SK-N-SH (cell line): ENCODE measurements around the gene F2RL1. TPM values are rescaled to one million over a fixed set of nuclear protein-coding genes. Genes with fewer than 3 reads are reported as not detected.

Experiments
- CTCF ChIA-PET: fragments of 300-600, 350-600 bp; formaldehyde crosslinking; extraction: SDS; loops from one replicate; lab custom pipeline; 2021; lab: Yijun Ruan, JAX
- POLR2A ChIA-PET: fragments of 350-600 bp; sonication (Branson Sonifier 250); formaldehyde crosslinking; extraction: SDS; loops from one replicate; lab custom pipeline; 2020; ENCODE audit warnings: antibody characterized with exemption, inconsistent platforms; lab: Yijun Ruan, JAX
- DNase-seq: peaks from one replicate; pipeline ENCODE4 v3.0.0; 2012
- H2AFZ ChIP-seq: fragments of 200-600 bp; sonication (generic); 2 replicates; pipeline ENCODE4 v1.8.1; 2016; ENCODE audit warnings: antibody characterized with exemption, mild to moderate bottlenecking, low read depth
- H3F3A ChIP-seq: fragments of 200-600 bp; sonication (generic); replicated peaks from 2 replicates; pipeline ENCODE3; 2016; ENCODE audit warnings: antibody characterized with exemption, mild to moderate bottlenecking; ENCODE audit not compliant: insufficient read depth
- H3K27ac ChIP-seq, 2 experiments: fragments of 200-500 bp in 1 of 2; fragments of 200-600 bp in 1 of 2; sonication (Bioruptor generic) in 1 of 2; sonication (generic), shearing (Covaris generic) in 1 of 2; 2 replicates each; pipeline versions ENCODE4 v1.5.1 to v1.6.1; 2014 to 2016; ENCODE audit warnings: low read depth in 2 of 2, inconsistent platforms in 1 of 2, low read length in 1 of 2, mild to moderate bottlenecking in 1 of 2, mixed read lengths in 1 of 2
- H3K27me3 ChIP-seq: fragments of 200-600 bp; sonication (generic), shearing (Covaris generic); 2 replicates; pipeline ENCODE4 v1.6.1; 2016; ENCODE audit warnings: mixed run types; ENCODE audit not compliant: insufficient read depth
- H3K36me3 ChIP-seq, 2 experiments: fragments of 200-500 bp in 1 of 2; fragments of 200-600 bp in 1 of 2; sonication (Bioruptor generic) in 1 of 2; sonication (generic) in 1 of 2; replicated peaks in 1 of 2; 2 replicates each; pipeline versions ENCODE3 to v1.5.1; 2014 to 2016; ENCODE audit warnings: low read length in 1 of 2, mild to moderate bottlenecking in 1 of 2; ENCODE audit not compliant: insufficient read depth in 2 of 2, control insufficient read depth in 1 of 2
- H3K4me1 ChIP-seq, 2 experiments: fragments of 200-500 bp in 1 of 2; fragments of 200-600 bp in 1 of 2; sonication (Bioruptor generic) in 1 of 2; sonication (generic), shearing (Covaris generic) in 1 of 2; 2 replicates each; pipeline versions ENCODE4 v1.5.1 to v1.6.1; 2014 to 2016; ENCODE audit warnings: low read depth in 1 of 2, low read length in 1 of 2, mixed run types in 1 of 2; ENCODE audit not compliant: insufficient read depth in 2 of 2, control insufficient read depth in 1 of 2
- H3K4me2 ChIP-seq: fragments of 200-600 bp; sonication (generic), shearing (Covaris generic); 2 replicates; pipeline ENCODE4 v1.6.1; 2017; ENCODE audit warnings: mixed run types
- H3K4me3 ChIP-seq, 2 experiments: fragments of 200-500 bp in 1 of 2; fragments of 200-600 bp in 1 of 2; sonication (Bioruptor generic) in 1 of 2; sonication (generic), shearing (Covaris generic) in 1 of 2; 2 replicates each; pipeline versions ENCODE4 v1.5.1 to v1.8.1; 2014 to 2016; ENCODE audit warnings: low read depth in 2 of 2, inconsistent platforms in 1 of 2, low read length in 1 of 2, mild to moderate bottlenecking in 1 of 2, mixed read lengths in 1 of 2, moderate library complexity in 1 of 2
- H3K79me2 ChIP-seq: fragments of 200-600 bp; sonication (generic); 2 replicates; pipeline ENCODE4 v1.8.1; 2017; ENCODE audit warnings: mild to moderate bottlenecking; ENCODE audit not compliant: insufficient read depth
- H3K9ac ChIP-seq: fragments of 200-600 bp; sonication (generic); 2 replicates; pipeline ENCODE4 v1.6.1; 2017; ENCODE audit warnings: mixed run types
- H3K9me2 ChIP-seq: fragments of 200-600 bp; sonication (generic); 2 replicates; pipeline ENCODE4 v1.6.1; 2017; ENCODE audit warnings: mixed run types
- H3K9me3 ChIP-seq: fragments of 200-600 bp; sonication (generic); 2 replicates; pipeline ENCODE4 v1.6.1; 2017; ENCODE audit warnings: mixed run types, mild to moderate bottlenecking, moderate library complexity
- H4K20me1 ChIP-seq: fragments of 200-600 bp; sonication (generic); 2 replicates; pipeline ENCODE4 v1.6.1; 2017; ENCODE audit warnings: mild to moderate bottlenecking, mixed run types; ENCODE audit not compliant: insufficient read depth
- CHD2 ChIP-seq: fragments of 150-350 bp; IDR thresholded peaks from 2 replicates; pipeline ENCODE4 v1.6.1; 2018; ENCODE audit warnings: low read length; ENCODE audit not compliant: partially characterized antibody
- EZH2phosphoT487 ChIP-seq: fragments of 200-600 bp; sonication (generic); IDR thresholded peaks from 2 replicates; pipeline ENCODE4 v1.6.1; 2017; ENCODE audit warnings: low read depth, mixed run types, mild to moderate bottlenecking, antibody characterized with exemption, moderate library complexity, borderline replicate concordance
- GABPA ChIP-seq: IDR thresholded peaks from 2 replicates; pipeline ENCODE4 v1.4.0; 2012; ENCODE audit warnings: low read depth, mild to moderate bottlenecking
- MEF2A ChIP-seq: IDR thresholded peaks from 2 replicates; pipeline ENCODE4 v1.4.0; 2012; ENCODE audit warnings: low read depth, borderline replicate concordance
- PBX3 ChIP-seq: IDR thresholded peaks from 2 replicates; pipeline ENCODE4; 2012
- RAD21 ChIP-seq: IDR thresholded peaks from 2 replicates; pipeline ENCODE4 v1.6.1; 2012; ENCODE audit warnings: mild to moderate bottlenecking, low read length
- RFX5 ChIP-seq: IDR thresholded peaks from 2 replicates; pipeline ENCODE4 v1.6.1; 2012; ENCODE audit warnings: mild to moderate bottlenecking, improper control_type of control experiment, low read length
- RXRA ChIP-seq: IDR thresholded peaks from 2 replicates; pipeline ENCODE4 v1.4.0; 2012; ENCODE audit warnings: low read depth, mild to moderate bottlenecking, borderline replicate concordance
- SMC3 ChIP-seq: IDR thresholded peaks from 2 replicates; pipeline ENCODE4 v1.6.1; 2012; ENCODE audit warnings: low read depth, low read length, improper control_type of control experiment
- TAF1 ChIP-seq: IDR thresholded peaks from 2 replicates; pipeline ENCODE4 v1.6.1; 2012; ENCODE audit warnings: low read depth, mild to moderate bottlenecking, low read length, moderate library complexity, borderline replicate concordance
- TCF12 ChIP-seq: IDR thresholded peaks from 2 replicates; pipeline ENCODE4 v1.4.0; 2012
- USF1 ChIP-seq: IDR thresholded peaks from 2 replicates; pipeline ENCODE4 v1.4.0; 2012; ENCODE audit warnings: low read depth, borderline replicate concordance
- WGBS: methylation state at CpG from one replicate; pipeline ENCODE4 v1.1.6; 2017; ENCODE audit warnings: low lambda C conversion rate; 5-methylcytosine and 5-hydroxymethylcytosine counted together
- polyA plus RNA-seq, 3 experiments: library from polyadenylated mRNA; depleted of rRNA; stranded (reverse); fragments of >200 nt; gene quantifications; 2 replicates each; pipeline ENCODE4 v1.2.3, GENCODE V29; 2012

The F2RL1 gene
- polyA plus RNA-seq, 1 of the 3 experiments (the other 2 are of a cell fraction), result 31.3 TPM

DNA sequence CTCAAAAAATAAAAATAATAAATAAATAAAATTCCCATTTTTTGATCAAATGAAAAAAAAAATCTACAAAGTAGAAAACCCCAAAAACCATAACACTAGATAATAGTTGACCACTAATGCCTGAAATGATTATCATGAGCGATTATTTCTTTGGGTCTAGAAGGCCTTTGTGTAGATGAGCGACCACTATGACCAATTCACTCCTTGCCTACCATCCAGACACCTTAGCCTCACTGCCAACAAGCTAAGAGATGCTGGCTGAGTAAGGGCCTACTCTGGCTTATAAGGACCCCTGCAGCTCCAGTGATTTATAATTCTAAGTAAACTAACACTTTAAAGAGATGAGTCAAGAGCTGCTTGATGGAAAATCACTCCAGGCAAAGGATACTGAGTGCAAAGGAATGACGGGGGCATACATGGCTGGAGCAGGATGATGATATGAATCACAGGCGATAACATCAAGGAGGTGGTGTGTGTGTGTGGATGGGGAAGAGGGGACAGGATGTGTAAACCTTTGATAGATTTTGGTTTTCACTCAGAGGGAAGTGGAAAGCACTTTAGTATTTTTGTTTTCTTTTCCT, 4.8 kb upstream of the F2RL1 start (continued):
- no peak for TF ChIP-seq RAD21
- TF ChIP-seq MEF2A, result peak; percentile 54; the same call in 1 of the 2 replicates
- TF ChIP-seq RXRA, result peak; percentile 88
- peak; percentile 95 for TF ChIP-seq PBX3
- no peak for TF ChIP-seq EZH2phosphoT487
- TF ChIP-seq GABPA, result no peak
- no peak for TF ChIP-seq CHD2
- no peak for TF ChIP-seq SMC3
- TF ChIP-seq TAF1, result peak; percentile 45; the same call in 1 of the 2 replicates
- TF ChIP-seq RFX5, result no peak

DNA sequence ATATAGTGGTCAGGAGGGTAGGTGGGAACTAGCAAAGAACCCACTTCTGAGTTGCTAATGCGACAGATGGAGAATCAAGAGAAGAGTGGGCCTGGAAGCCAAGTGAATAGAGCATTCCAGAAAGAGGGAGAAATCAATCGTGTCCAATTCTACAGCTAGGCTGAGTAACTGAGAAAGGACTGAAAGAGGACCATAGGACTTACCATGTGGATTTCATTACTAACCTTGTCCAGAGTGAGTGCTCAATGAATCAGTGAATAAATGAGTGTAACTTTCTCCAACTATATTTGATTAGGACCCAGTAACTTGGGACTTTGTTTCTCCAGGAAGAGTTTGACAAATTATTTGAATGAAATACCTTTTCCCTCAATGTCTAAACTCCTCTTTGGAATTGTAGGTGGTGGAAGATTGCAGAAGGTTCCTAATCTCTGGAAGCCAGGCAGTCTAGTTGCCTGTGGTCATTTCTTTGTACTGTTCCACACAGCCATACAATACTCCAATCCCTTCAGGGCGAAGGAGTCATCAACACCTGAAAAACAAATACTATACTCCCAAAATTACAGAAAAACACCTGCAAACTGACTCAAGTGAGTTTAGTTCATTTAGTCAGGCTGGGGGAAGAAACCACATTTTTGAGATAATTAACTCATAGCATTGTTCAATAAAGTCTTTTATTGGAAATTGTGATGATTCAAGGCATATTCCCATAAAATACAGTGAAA, 2.6 kb upstream of the F2RL1 start:
- H2AFZ ChIP-seq, result no peak overlapping the region
- POLR2A ChIA-PET, result no interaction called here
- H3K4me2 ChIP-seq, result peak overlapping the region; percentile 6; the same call in 1 of the 2 replicates
- no peaks in the 10 kb centered on the region for H3K9me3 ChIP-seq
- H3F3A ChIP-seq, result peaks cover 44% of the 10 kb centered on the region
- H3K36me3 ChIP-seq, result no peaks in the 10 kb centered on the region
- CTCF ChIA-PET, result interaction anchor here (1.2 to 2.9 kb wide), 5 partner anchors 9 to 52 kb away, joined by 3 to 10 read pairs (median 4); no protein-coding TSS in a partner anchor
- H3K9ac ChIP-seq, result no peak overlapping the region
- H3K27me3 ChIP-seq, result no peaks in the 10 kb centered on the region
- 73% methylated on average over 3 of the region's 3 CpGs for WGBS
- no peak overlapping the region for H3K4me3 ChIP-seq
- no peak for DNase-seq
- H3K4me1 ChIP-seq, result peaks cover 8 to 17% of the 10 kb centered on the region in 2 experiments; a peak in 2 of 4 replicates
- no peaks in the 10 kb centered on the region for H3K9me2 ChIP-seq
- H3K27ac ChIP-seq, result peak overlapping the region in 1 of 2 experiments; percentile 98; a peak in 2 of 4 replicates
- TF ChIP-seq TCF12 (peak; percentile 82), USF1 (no peak), CHD2 (no peak)
- peaks cover 11% of the 10 kb centered on the region for H3K79me2 ChIP-seq
- no peaks in the 10 kb centered on the region for H4K20me1 ChIP-seq
